SK-N-SH treated with all-trans-retinoic acid at 6 μM for 48 hours (cell line): ENCODE data around the gene RAE1.

ENCODE experiments used
- ATAC-seq: fragments of 200-7000 bp; cut with Tn5 transposase; 3 replicates; pipeline ENCODE4 v1.9.1; 2020; ENCODE audit warnings: mild to moderate bottlenecking, moderate library complexity
- ARNTL ChIP-seq: fragments of 450-650 bp; formaldehyde crosslinking; IDR thresholded peaks from 2 replicates; pipeline ENCODE4 v1.5.0; 2020; ENCODE audit warnings: low read depth, mild to moderate bottlenecking, moderate library complexity, borderline replicate concordance
- BACH2 ChIP-seq: fragments of 250-450 bp; sonication (Bioruptor Pico); IDR thresholded peaks from 2 replicates; pipeline ENCODE4 v1.9.0; 2021; ENCODE audit warnings: mild to moderate bottlenecking, borderline replicate concordance
- CREB5 ChIP-seq: fragments of 250-450 bp; sonication (Bioruptor Pico); IDR thresholded peaks from 2 replicates; pipeline ENCODE4 v1.5.1; 2020; ENCODE audit warnings: low read depth, mild to moderate bottlenecking, moderate library complexity
- CSDC2 ChIP-seq: fragments of 250-450 bp; sonication (Bioruptor Pico); IDR thresholded peaks from 2 replicates; pipeline ENCODE4 v1.5.0; 2020; ENCODE audit warnings: mild to moderate bottlenecking, moderate library complexity
- CSRNP3 ChIP-seq: fragments of 250-450 bp; sonication (Bioruptor Pico); IDR thresholded peaks from 2 replicates; pipeline ENCODE4 v1.5.1; 2021; ENCODE audit warnings: mild to moderate bottlenecking, moderate library complexity
- ESRRG ChIP-seq: fragments of 250-450 bp; sonication (Bioruptor Pico); IDR thresholded peaks from 2 replicates; pipeline ENCODE4 v1.6.1; 2021; ENCODE audit warnings: mild to moderate bottlenecking
- GLIS3 ChIP-seq: fragments of 250-450 bp; sonication (Bioruptor Pico); IDR thresholded peaks from 2 replicates; pipeline ENCODE4 v1.5.0; 2020; ENCODE audit warnings: mild to moderate bottlenecking, moderate library complexity
- ISL1 ChIP-seq: fragments of 250-450 bp; sonication (Bioruptor Pico); IDR thresholded peaks from 2 replicates; pipeline ENCODE4 v2.1.2; 2022; ENCODE audit warnings: mild to moderate bottlenecking, moderate library complexity
- OSR1 ChIP-seq: fragments of 250-450 bp; sonication (Bioruptor Pico); IDR thresholded peaks from 2 replicates; pipeline ENCODE4 v1.8.0; 2022; ENCODE audit warnings: moderate library complexity, mild to moderate bottlenecking, inconsistent platforms
- POU6F1 ChIP-seq: fragments of 250-450 bp; sonication (Bioruptor Pico); IDR thresholded peaks from 2 replicates; pipeline ENCODE4 v1.8.0; 2021; ENCODE audit warnings: low read depth, mild to moderate bottlenecking, moderate library complexity, borderline replicate concordance
- PPARA ChIP-seq: fragments of 250-450 bp; sonication (Bioruptor Pico); IDR thresholded peaks from 2 replicates; pipeline ENCODE4 v1.5.0; 2020; ENCODE audit warnings: mild to moderate bottlenecking, borderline replicate concordance
- RARB ChIP-seq: fragments of 250-450 bp; sonication (Bioruptor Pico); IDR thresholded peaks from 2 replicates; pipeline ENCODE4 v1.8.0; 2021; ENCODE audit warnings: mild to moderate bottlenecking, moderate library complexity
- SNAI2 ChIP-seq: fragments of 250-450 bp; sonication (Bioruptor Pico); IDR thresholded peaks from 2 replicates; pipeline ENCODE4 v1.5.0; 2020; ENCODE audit warnings: mild to moderate bottlenecking, moderate library complexity
- TCF4 ChIP-seq: fragments of 250-450 bp; sonication (Bioruptor Pico); IDR thresholded peaks from 2 replicates; pipeline ENCODE4 v1.8.0; 2021; ENCODE audit warnings: mild to moderate bottlenecking, moderate library complexity, borderline replicate concordance
- TSHZ2 ChIP-seq: fragments of 250-450 bp; sonication (Bioruptor Pico); IDR thresholded peaks from 2 replicates; pipeline ENCODE4 v1.5.0; 2020; ENCODE audit warnings: mild to moderate bottlenecking, moderate library complexity
- ZC3H10 ChIP-seq: fragments of 250-450 bp; sonication (Bioruptor Pico); IDR thresholded peaks from 2 replicates; pipeline ENCODE4 v1.5.1; 2021; ENCODE audit warnings: mild to moderate bottlenecking, moderate library complexity
- ZFP3 ChIP-seq: fragments of 250-450 bp; sonication (Bioruptor Pico); IDR thresholded peaks from 2 replicates; pipeline ENCODE4 v1.5.0; 2020; ENCODE audit warnings: mild to moderate bottlenecking, moderate library complexity
- ZNF565 ChIP-seq: fragments of 450-650 bp; formaldehyde crosslinking; conservative IDR thresholded peaks from 2 replicates; pipeline ENCODE4 v1.5.0; 2020; ENCODE audit warnings: low read depth, mild to moderate bottlenecking, moderate library complexity
- ZNF70 ChIP-seq: fragments of 450-650 bp; formaldehyde crosslinking; IDR thresholded peaks from 2 replicates; pipeline ENCODE4 v1.5.0; 2020; ENCODE audit warnings: mild to moderate bottlenecking, moderate library complexity
- ZNF8 ChIP-seq: fragments of 450-650 bp; formaldehyde crosslinking; IDR thresholded peaks from 2 replicates; pipeline ENCODE4 v1.5.0; 2020; ENCODE audit warnings: mild to moderate bottlenecking, moderate library complexity
- TF ChIP-seq, protein P1 (sequence below): fragments of 250-450 bp; sonication (Bioruptor Pico); IDR thresholded peaks from 2 replicates; pipeline ENCODE4 v1.8.0; 2020; ENCODE audit warnings: mild to moderate bottlenecking, moderate library complexity, borderline replicate concordance

The RAE1 gene

GRCh38 chr20:57384486-57384885, 33.4 kb downstream of the RAE1 start:
- no peak for ATAC-seq
- TF ChIP-seq ARNTL (CRISPR knock-in tag) = no peak
- no peak for TF ChIP-seq ZNF70 (CRISPR knock-in tag)
- TF ChIP-seq, all 23 proteins: peak for 0

DNA sequence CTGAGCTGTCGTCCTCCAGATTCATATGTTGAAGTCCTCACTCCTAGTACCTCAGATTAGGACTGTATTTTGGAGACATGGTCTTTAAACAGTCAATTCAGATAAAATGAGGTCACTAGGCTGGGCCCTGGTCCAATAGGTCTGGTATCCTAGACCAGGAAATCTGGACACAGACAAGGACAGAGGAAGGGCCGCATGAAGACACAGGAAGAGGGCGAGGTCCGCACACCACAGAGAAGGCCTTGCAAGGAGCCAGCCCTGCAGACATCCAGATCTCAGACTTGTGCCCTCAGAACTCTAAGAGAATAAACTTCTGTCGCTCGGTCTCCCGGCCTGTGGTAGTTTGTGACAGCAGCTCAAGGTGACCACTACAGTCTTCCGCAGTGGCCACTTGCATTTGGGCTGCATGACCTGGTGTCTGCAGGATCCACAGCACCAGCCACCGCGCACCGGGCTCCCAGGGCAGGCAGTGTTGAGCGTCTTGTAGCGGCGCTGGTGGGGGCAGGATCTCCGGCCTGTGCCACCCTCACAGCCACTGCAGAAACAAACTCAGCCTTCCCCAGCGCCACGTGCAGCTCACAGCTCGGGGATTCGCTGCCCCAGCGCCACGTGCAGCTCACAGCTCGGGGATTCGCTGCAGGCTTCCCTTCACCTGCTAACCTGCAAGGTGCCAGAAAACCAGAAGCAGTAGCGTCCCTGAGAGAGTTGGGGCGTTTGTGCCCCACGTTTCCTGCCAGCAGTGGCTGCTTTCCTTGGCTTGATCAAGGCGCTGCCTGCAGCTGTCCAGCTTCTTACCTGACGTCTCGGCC, 34.1 kb downstream of the RAE1 start:
- no peak for ATAC-seq
- TF ChIP-seq CSRNP3 (CRISPR knock-in tag) = no peak
- TF ChIP-seq ZFP3 (CRISPR knock-in tag) = no peak
- TF ChIP-seq ESRRG (CRISPR knock-in tag) = no peak
- no peak for TF ChIP-seq TCF4 (CRISPR knock-in tag)
- no peak for TF ChIP-seq CREB5 (CRISPR knock-in tag)
- TF ChIP-seq ZNF565 = no peak

DNA sequence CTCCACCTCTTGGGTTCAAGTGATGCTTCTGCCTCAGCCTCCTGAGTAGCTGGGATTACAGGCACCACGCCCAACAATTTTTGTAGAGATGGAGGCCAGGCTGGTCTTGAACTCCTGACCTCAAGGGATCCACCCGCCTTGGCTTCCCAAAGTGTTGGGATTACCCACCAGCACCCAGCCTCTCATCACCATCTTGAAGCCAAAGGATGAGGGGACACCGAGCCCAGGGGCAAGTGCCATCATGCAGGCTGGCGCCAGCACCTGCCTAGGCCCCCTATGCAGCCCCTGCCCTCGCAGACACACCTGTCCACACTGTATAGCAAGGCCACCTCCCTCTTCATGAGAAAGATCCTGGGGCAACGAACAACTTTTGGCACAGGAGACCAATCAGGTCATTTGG, 34.9 kb downstream of the RAE1 start:
- ATAC-seq = no peak

More for the DNA sequence above, 34.9 kb downstream of the RAE1 start:
- TF ChIP-seq, protein P1, sequence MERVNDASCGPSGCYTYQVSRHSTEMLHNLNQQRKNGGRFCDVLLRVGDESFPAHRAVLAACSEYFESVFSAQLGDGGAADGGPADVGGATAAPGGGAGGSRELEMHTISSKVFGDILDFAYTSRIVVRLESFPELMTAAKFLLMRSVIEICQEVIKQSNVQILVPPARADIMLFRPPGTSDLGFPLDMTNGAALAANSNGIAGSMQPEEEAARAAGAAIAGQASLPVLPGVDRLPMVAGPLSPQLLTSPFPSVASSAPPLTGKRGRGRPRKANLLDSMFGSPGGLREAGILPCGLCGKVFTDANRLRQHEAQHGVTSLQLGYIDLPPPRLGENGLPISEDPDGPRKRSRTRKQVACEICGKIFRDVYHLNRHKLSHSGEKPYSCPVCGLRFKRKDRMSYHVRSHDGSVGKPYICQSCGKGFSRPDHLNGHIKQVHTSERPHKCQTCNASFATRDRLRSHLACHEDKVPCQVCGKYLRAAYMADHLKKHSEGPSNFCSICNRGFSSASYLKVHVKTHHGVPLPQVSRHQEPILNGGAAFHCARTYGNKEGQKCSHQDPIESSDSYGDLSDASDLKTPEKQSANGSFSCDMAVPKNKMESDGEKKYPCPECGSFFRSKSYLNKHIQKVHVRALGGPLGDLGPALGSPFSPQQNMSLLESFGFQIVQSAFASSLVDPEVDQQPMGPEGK = no peak
- no peak for TF ChIP-seq TSHZ2 (CRISPR knock-in tag)
- no peak for TF ChIP-seq ARNTL (CRISPR knock-in tag)
- TF ChIP-seq CREB5 (CRISPR knock-in tag) = no peak
- TF ChIP-seq RARB (CRISPR knock-in tag) = no peak
- TF ChIP-seq OSR1 (CRISPR knock-in tag) = no peak
- TF ChIP-seq PPARA (CRISPR knock-in tag) = no peak
- no peak for TF ChIP-seq ZNF8 (CRISPR knock-in tag)
- no peak for TF ChIP-seq SNAI2
- TF ChIP-seq ESRRG (CRISPR knock-in tag) = no peak
- TF ChIP-seq POU6F1 (CRISPR knock-in tag) = no peak
- no peak for TF ChIP-seq BACH2 (CRISPR knock-in tag)
- TF ChIP-seq ISL1 = no peak
- TF ChIP-seq ZC3H10 = no peak
- TF ChIP-seq ZNF70 (CRISPR knock-in tag) = no peak
- no peak for TF ChIP-seq CSDC2 (CRISPR knock-in tag)
- no peak for TF ChIP-seq TCF4 (CRISPR knock-in tag)
- TF ChIP-seq ZNF565 = no peak
- TF ChIP-seq GLIS3 = no peak
